Keratinocyte (primary cell): Measurements from ENCODE around the gene PLEKHH2. TPM values are rescaled to one million over a fixed set of nuclear protein-coding genes. Genes with fewer than 3 reads are reported as not detected.

ENCODE experiments used
- DNase-seq: peaks from one replicate; pipeline ENCODE4 v3.0.0-alpha.2; 2011; ENCODE audit warnings: low read depth, missing footprints, low spot score
- FAIRE-seq: peaks from 2 replicates; lab custom pipeline; 2011; peaks lifted over from hg19 to GRCh38; lab: Jason Lieb, UNC
- H2AFZ ChIP-seq: 2 replicates; pipeline ENCODE4 v1.6.0; 2012; ENCODE audit warnings: low read length, control low read depth, inconsistent platforms; ENCODE audit not compliant: control insufficient read depth
- H3K27ac ChIP-seq: 2 replicates; pipeline ENCODE4 v1.5.1; 2011; ENCODE audit warnings: low read length; ENCODE audit not compliant: control insufficient read depth, insufficient read depth
- H3K27me3 ChIP-seq: 3 replicates; pipeline ENCODE4 v1.6.0; 2011; ENCODE audit warnings: low read length; ENCODE audit not compliant: control insufficient read depth, insufficient read depth; ENCODE audit errors: extremely low read depth
- H3K36me3 ChIP-seq, 2 experiments: 2 replicates in 1 of 2; 3 replicates in 1 of 2; pipeline ENCODE4 v1.5.1; 2011; ENCODE audit warnings: low read length in 2 of 2, mild to moderate bottlenecking in 1 of 2; ENCODE audit not compliant: control insufficient read depth in 2 of 2, insufficient read depth in 2 of 2; ENCODE audit errors: extremely low read depth in 1 of 2
- H3K4me1 ChIP-seq: 3 replicates; pipeline ENCODE4 v1.5.1; 2011; ENCODE audit warnings: low read length; ENCODE audit not compliant: control insufficient read depth, insufficient read depth; ENCODE audit errors: extremely low read depth
- H3K4me2 ChIP-seq: 3 replicates; pipeline ENCODE4 v1.6.0; 2011; ENCODE audit warnings: low read depth, low read length; ENCODE audit not compliant: control insufficient read depth, insufficient read depth; ENCODE audit errors: extremely low read depth
- H3K4me3 ChIP-seq, 3 experiments: fragments of 200-600 bp in 1 of 3; sonication (generic) in 1 of 3; 2 replicates in 2 of 3; 3 replicates in 1 of 3; pipeline ENCODE4 v1.5.1; 2011 to 2016; ENCODE audit warnings: low read length in 3 of 3, mild to moderate bottlenecking in 3 of 3, control low read depth in 2 of 3, inconsistent platforms in 1 of 3, low read depth in 1 of 3, mixed read lengths in 1 of 3, mixed run types in 1 of 3, moderate library complexity in 1 of 3; ENCODE audit not compliant: control insufficient read depth in 2 of 3, insufficient read depth in 2 of 3; ENCODE audit errors: extremely low read depth in 1 of 3
- H3K79me2 ChIP-seq: 2 replicates; pipeline ENCODE4 v1.6.0; 2012; ENCODE audit warnings: low read length; ENCODE audit not compliant: control insufficient read depth, insufficient read depth
- H3K9ac ChIP-seq: 3 replicates; pipeline ENCODE4 v1.6.0; 2011; ENCODE audit warnings: low read length; ENCODE audit not compliant: control insufficient read depth, insufficient read depth; ENCODE audit errors: extremely low read depth
- H3K9me1 ChIP-seq: 3 replicates; pipeline ENCODE4 v1.6.0; 2011; ENCODE audit warnings: low read length; ENCODE audit not compliant: control insufficient read depth, insufficient read depth; ENCODE audit errors: extremely low read depth
- H3K9me3 ChIP-seq: 2 replicates; pipeline ENCODE4 v1.5.1; 2012; ENCODE audit warnings: low read depth, low read length; ENCODE audit not compliant: control insufficient read depth
- H4K20me1 ChIP-seq: 3 replicates; pipeline ENCODE4 v1.6.0; 2011; ENCODE audit warnings: low read length; ENCODE audit not compliant: control insufficient read depth, insufficient read depth; ENCODE audit errors: extremely low read depth
- EZH2 ChIP-seq: IDR thresholded peaks from one replicate; pipeline ENCODE4 v1.6.1; 2012; ENCODE audit warnings: inconsistent platforms, mild to moderate bottlenecking, low read length, moderate library complexity
- dilution Hi-C: fragments of 300-500 bp; cut with MboI; formaldehyde crosslinking; loops from one replicate; pipeline ENCODE4 v1.7.0; 2020; ENCODE audit warnings: low sequenced_read_pairs; ENCODE audit not compliant: extremely low pct_ligation_motif_present
- polyA plus RNA-seq, 5 experiments: library from polyadenylated mRNA; depleted of rRNA in 3 of 5; stranded (reverse) in 3 of 5; stranded (forward) in 1 of 5; unstranded in 1 of 5; fragments of >200 nt; gene quantifications; 1 replicate in 1 of 5; 2 replicates in 3 of 5; 3 replicates in 1 of 5; pipeline versions ENCODE4 v1.2.1 to v1.2.3, GENCODE V29; 2011 to 2012; ENCODE audit warnings: missing spikeins in 2 of 5, low read depth in 1 of 5, low replicate concordance in 1 of 5
- TF ChIP-seq, protein P1 (sequence below), 3 experiments: IDR thresholded peaks in 1 of 3; conservative IDR thresholded peaks in 1 of 3; optimal IDR thresholded peaks in 1 of 3; 2 replicates in 2 of 3; 3 replicates in 1 of 3; pipeline versions ENCODE3 to v1.5.1; 2011; ENCODE audit warnings: low read length in 3 of 3, mild to moderate bottlenecking in 3 of 3, moderate library complexity in 2 of 3, control low read depth in 1 of 3, inconsistent platforms in 1 of 3; ENCODE audit not compliant: insufficient read depth in 2 of 3; ENCODE audit errors: extremely low read depth in 1 of 3

PLEKHH2 gene
- polyA plus RNA-seq, 1 donor (not counting 4 experiments of a cell fraction or from before 2014, with no cell fraction given) = 1.3 TPM

DNA sequence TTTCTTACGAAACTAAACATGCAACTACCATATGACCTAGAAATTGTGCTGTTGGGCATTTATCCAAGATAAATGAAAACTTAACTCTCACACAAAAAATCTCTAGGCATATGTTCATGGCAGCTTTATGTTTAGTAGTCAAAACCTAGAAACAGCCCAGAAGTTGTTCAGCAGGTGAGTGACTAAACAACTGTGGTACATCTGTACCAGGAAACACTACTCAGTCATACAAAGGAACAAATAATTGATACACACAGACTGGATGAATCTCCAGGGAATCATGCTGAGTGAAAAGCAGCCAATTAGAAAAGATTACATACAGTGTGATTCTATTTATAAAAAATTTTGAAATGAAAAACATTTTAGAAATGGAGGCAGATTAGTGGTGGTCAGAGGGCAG, 166.1 kb downstream of the PLEKHH2 start:
- Histone ChIP-seq H3K9me3 (no peaks in the 10 kb centered on the region), H3K4me2 (no peak overlapping the region), H3K9ac (no peak overlapping the region), H3K79me2 (no peaks in the 10 kb centered on the region), H3K36me3 (peaks cover 0 to 3% of the 10 kb centered on the region in 2 experiments), H3K27ac (no peak overlapping the region), H3K27me3 (no peaks in the 10 kb centered on the region), H3K9me1 (no peaks in the 10 kb centered on the region), H2AFZ (no peak overlapping the region), H3K4me1 (no peaks in the 10 kb centered on the region), H4K20me1 (no peaks in the 10 kb centered on the region), H3K4me3 (no peak overlapping the region)
- DNase-seq (no peak), FAIRE-seq (no peak)
- TF ChIP-seq EZH2 = no peak
- TF ChIP-seq, protein P1, sequence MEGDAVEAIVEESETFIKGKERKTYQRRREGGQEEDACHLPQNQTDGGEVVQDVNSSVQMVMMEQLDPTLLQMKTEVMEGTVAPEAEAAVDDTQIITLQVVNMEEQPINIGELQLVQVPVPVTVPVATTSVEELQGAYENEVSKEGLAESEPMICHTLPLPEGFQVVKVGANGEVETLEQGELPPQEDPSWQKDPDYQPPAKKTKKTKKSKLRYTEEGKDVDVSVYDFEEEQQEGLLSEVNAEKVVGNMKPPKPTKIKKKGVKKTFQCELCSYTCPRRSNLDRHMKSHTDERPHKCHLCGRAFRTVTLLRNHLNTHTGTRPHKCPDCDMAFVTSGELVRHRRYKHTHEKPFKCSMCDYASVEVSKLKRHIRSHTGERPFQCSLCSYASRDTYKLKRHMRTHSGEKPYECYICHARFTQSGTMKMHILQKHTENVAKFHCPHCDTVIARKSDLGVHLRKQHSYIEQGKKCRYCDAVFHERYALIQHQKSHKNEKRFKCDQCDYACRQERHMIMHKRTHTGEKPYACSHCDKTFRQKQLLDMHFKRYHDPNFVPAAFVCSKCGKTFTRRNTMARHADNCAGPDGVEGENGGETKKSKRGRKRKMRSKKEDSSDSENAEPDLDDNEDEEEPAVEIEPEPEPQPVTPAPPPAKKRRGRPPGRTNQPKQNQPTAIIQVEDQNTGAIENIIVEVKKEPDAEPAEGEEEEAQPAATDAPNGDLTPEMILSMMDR (optimal IDR thresholded peaks at IDR 0.05 in 1 of 3, IDR thresholded peaks at IDR 0.05 in 1 of 3, conservative IDR thresholded peaks at IDR 0.05 in 1 of 3; ENCODE audit: extremely low read depth in 1 of 3, insufficient read depth in 2 of 3, low read length in 3 of 3) = no peak
- dilution Hi-C loops = no loop called here

DNA sequence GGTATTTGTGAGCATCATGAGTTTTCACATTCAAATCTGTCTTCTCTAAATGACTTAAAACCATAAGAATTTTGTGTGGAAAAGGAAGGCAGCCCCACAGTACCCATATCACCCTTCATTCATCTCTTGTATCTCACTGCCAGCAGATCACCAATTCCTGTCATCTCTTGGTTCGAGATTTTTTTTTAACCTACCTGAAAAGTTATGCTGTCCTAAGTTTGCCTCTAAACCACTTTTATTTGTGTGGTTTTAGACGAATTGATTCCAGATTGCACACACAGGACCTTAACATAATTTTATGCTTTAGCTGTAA, 169.6 kb downstream of the PLEKHH2 start:
- dilution Hi-C loops = no loop called here
- Histone ChIP-seq H3K27ac (no peak overlapping the region), H3K4me3 (no peak overlapping the region), H4K20me1 (no peaks in the 10 kb centered on the region), H3K27me3 (no peaks in the 10 kb centered on the region), H3K9me1 (no peaks in the 10 kb centered on the region), H3K9me3 (no peaks in the 10 kb centered on the region), H3K4me2 (no peak overlapping the region), H2AFZ (no peak overlapping the region), H3K4me1 (no peaks in the 10 kb centered on the region), H3K79me2 (no peaks in the 10 kb centered on the region), H3K9ac (no peak overlapping the region), H3K36me3 (peaks cover 3 to 5% of the 10 kb centered on the region in 2 experiments)
- DNase-seq (no peak), FAIRE-seq (no peak)
- TF ChIP-seq, protein P1 (optimal IDR thresholded peaks at IDR 0.05 in 1 of 3, IDR thresholded peaks at IDR 0.05 in 1 of 3, conservative IDR thresholded peaks at IDR 0.05 in 1 of 3; ENCODE audit: extremely low read depth in 1 of 3, insufficient read depth in 2 of 3, low read length in 3 of 3) = no peak
- TF ChIP-seq EZH2 = no peak
